SK-N-SH treated with all-trans-retinoic acid at 6 μM for 48 hours (cell line): Measurements from ENCODE around the gene GSS.

Experiments used
- ATAC-seq: fragments of 200-7000 bp; cut with Tn5 transposase; 3 replicates; pipeline ENCODE4 v1.9.1; 2020; ENCODE audit warnings: mild to moderate bottlenecking, moderate library complexity
- ARNTL ChIP-seq: fragments of 450-650 bp; formaldehyde crosslinking; IDR thresholded peaks from 2 replicates; pipeline ENCODE4 v1.5.0; 2020; ENCODE audit warnings: low read depth, mild to moderate bottlenecking, moderate library complexity, borderline replicate concordance
- CSDC2 ChIP-seq: fragments of 250-450 bp; sonication (Bioruptor Pico); IDR thresholded peaks from 2 replicates; pipeline ENCODE4 v1.5.0; 2020; ENCODE audit warnings: mild to moderate bottlenecking, moderate library complexity
- ESRRG ChIP-seq: fragments of 250-450 bp; sonication (Bioruptor Pico); IDR thresholded peaks from 2 replicates; pipeline ENCODE4 v1.6.1; 2021; ENCODE audit warnings: mild to moderate bottlenecking
- GLIS3 ChIP-seq: fragments of 250-450 bp; sonication (Bioruptor Pico); IDR thresholded peaks from 2 replicates; pipeline ENCODE4 v1.5.0; 2020; ENCODE audit warnings: mild to moderate bottlenecking, moderate library complexity
- OSR1 ChIP-seq: fragments of 250-450 bp; sonication (Bioruptor Pico); IDR thresholded peaks from 2 replicates; pipeline ENCODE4 v1.8.0; 2022; ENCODE audit warnings: moderate library complexity, mild to moderate bottlenecking, inconsistent platforms
- PPARA ChIP-seq: fragments of 250-450 bp; sonication (Bioruptor Pico); IDR thresholded peaks from 2 replicates; pipeline ENCODE4 v1.5.0; 2020; ENCODE audit warnings: mild to moderate bottlenecking, borderline replicate concordance
- RARB ChIP-seq: fragments of 250-450 bp; sonication (Bioruptor Pico); IDR thresholded peaks from 2 replicates; pipeline ENCODE4 v1.8.0; 2021; ENCODE audit warnings: mild to moderate bottlenecking, moderate library complexity
- SNAI2 ChIP-seq: fragments of 250-450 bp; sonication (Bioruptor Pico); IDR thresholded peaks from 2 replicates; pipeline ENCODE4 v1.5.0; 2020; ENCODE audit warnings: mild to moderate bottlenecking, moderate library complexity
- TCF4 ChIP-seq: fragments of 250-450 bp; sonication (Bioruptor Pico); IDR thresholded peaks from 2 replicates; pipeline ENCODE4 v1.8.0; 2021; ENCODE audit warnings: mild to moderate bottlenecking, moderate library complexity, borderline replicate concordance
- TOX ChIP-seq: fragments of 250-450 bp; sonication (Bioruptor Pico); IDR thresholded peaks from 2 replicates; pipeline ENCODE4 v1.8.0; 2021; ENCODE audit warnings: mild to moderate bottlenecking, moderate library complexity, borderline replicate concordance
- ZC3H10 ChIP-seq: fragments of 250-450 bp; sonication (Bioruptor Pico); IDR thresholded peaks from 2 replicates; pipeline ENCODE4 v1.5.1; 2021; ENCODE audit warnings: mild to moderate bottlenecking, moderate library complexity
- ZFP3 ChIP-seq: fragments of 250-450 bp; sonication (Bioruptor Pico); IDR thresholded peaks from 2 replicates; pipeline ENCODE4 v1.5.0; 2020; ENCODE audit warnings: mild to moderate bottlenecking, moderate library complexity
- ZFP30 ChIP-seq: fragments of 450-650 bp; formaldehyde crosslinking; IDR thresholded peaks from 2 replicates; pipeline ENCODE4 v1.5.0; 2022; ENCODE audit warnings: mild to moderate bottlenecking, moderate library complexity
- ZNF565 ChIP-seq: fragments of 450-650 bp; formaldehyde crosslinking; conservative IDR thresholded peaks from 2 replicates; pipeline ENCODE4 v1.5.0; 2020; ENCODE audit warnings: low read depth, mild to moderate bottlenecking, moderate library complexity
- TF ChIP-seq, protein P1 (sequence below): fragments of 250-450 bp; sonication (Bioruptor Pico); IDR thresholded peaks from 2 replicates; pipeline ENCODE4 v1.8.0; 2021; ENCODE audit warnings: low read depth, mild to moderate bottlenecking, moderate library complexity, borderline replicate concordance
- TF ChIP-seq, protein P2 (sequence below): fragments of 250-450 bp; sonication (Bioruptor Pico); IDR thresholded peaks from 2 replicates; pipeline ENCODE4 v1.5.0; 2020; ENCODE audit warnings: mild to moderate bottlenecking, moderate library complexity
- TF ChIP-seq, protein P3 (sequence below): fragments of 250-450 bp; sonication (Bioruptor Pico); IDR thresholded peaks from 2 replicates; pipeline ENCODE4 v1.5.1; 2020; ENCODE audit warnings: low read depth, mild to moderate bottlenecking, moderate library complexity
- TF ChIP-seq, protein P4 (sequence below): fragments of 250-450 bp; sonication (Bioruptor Pico); IDR thresholded peaks from 2 replicates; pipeline ENCODE4 v1.5.1; 2021; ENCODE audit warnings: mild to moderate bottlenecking, moderate library complexity
- TF ChIP-seq, protein P5 (sequence below): fragments of 250-450 bp; sonication (Bioruptor Pico); IDR thresholded peaks from 2 replicates; pipeline ENCODE4 v1.8.0; 2020; ENCODE audit warnings: mild to moderate bottlenecking, moderate library complexity, borderline replicate concordance

GSS gene

DNA sequence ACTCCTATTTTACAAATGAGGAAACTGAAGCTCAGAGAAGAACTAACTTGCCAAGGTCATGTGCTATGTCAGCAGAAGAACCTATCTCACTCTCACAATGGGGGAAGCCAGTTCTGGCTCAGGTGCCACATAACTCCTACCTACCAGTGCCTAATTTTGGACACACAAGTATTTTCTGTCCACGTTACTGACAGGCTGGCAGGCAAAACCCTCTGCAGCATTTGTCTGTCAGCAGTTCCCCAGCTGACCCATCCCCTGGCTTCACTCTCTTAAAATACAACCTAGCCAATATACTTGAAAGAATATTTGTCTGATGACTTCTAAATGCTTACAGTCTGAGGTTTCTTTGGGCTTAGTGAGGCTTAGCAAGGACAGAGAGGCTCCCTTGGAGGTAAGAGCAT lies 15.5 kb downstream of the GSS start:
- TF ChIP-seq, protein P1, sequence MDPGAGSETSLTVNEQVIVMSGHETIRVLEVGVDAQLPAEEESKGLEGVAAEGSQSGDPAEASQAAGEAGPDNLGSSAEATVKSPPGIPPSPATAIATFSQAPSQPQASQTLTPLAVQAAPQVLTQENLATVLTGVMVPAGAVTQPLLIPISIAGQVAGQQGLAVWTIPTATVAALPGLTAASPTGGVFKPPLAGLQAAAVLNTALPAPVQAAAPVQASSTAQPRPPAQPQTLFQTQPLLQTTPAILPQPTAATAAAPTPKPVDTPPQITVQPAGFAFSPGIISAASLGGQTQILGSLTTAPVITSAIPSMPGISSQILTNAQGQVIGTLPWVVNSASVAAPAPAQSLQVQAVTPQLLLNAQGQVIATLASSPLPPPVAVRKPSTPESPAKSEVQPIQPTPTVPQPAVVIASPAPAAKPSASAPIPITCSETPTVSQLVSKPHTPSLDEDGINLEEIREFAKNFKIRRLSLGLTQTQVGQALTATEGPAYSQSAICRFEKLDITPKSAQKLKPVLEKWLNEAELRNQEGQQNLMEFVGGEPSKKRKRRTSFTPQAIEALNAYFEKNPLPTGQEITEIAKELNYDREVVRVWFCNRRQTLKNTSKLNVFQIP (CRISPR knock-in tag): no peak
- TF ChIP-seq OSR1 (CRISPR knock-in tag): no peak
- TF ChIP-seq TCF4 (CRISPR knock-in tag): no peak
- TF ChIP-seq, protein P2, sequence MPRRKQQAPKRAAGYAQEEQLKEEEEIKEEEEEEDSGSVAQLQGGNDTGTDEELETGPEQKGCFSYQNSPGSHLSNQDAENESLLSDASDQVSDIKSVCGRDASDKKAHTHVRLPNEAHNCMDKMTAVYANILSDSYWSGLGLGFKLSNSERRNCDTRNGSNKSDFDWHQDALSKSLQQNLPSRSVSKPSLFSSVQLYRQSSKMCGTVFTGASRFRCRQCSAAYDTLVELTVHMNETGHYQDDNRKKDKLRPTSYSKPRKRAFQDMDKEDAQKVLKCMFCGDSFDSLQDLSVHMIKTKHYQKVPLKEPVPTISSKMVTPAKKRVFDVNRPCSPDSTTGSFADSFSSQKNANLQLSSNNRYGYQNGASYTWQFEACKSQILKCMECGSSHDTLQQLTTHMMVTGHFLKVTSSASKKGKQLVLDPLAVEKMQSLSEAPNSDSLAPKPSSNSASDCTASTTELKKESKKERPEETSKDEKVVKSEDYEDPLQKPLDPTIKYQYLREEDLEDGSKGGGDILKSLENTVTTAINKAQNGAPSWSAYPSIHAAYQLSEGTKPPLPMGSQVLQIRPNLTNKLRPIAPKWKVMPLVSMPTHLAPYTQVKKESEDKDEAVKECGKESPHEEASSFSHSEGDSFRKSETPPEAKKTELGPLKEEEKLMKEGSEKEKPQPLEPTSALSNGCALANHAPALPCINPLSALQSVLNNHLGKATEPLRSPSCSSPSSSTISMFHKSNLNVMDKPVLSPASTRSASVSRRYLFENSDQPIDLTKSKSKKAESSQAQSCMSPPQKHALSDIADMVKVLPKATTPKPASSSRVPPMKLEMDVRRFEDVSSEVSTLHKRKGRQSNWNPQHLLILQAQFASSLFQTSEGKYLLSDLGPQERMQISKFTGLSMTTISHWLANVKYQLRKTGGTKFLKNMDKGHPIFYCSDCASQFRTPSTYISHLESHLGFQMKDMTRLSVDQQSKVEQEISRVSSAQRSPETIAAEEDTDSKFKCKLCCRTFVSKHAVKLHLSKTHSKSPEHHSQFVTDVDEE (CRISPR knock-in tag): no peak
- TF ChIP-seq, protein P3, sequence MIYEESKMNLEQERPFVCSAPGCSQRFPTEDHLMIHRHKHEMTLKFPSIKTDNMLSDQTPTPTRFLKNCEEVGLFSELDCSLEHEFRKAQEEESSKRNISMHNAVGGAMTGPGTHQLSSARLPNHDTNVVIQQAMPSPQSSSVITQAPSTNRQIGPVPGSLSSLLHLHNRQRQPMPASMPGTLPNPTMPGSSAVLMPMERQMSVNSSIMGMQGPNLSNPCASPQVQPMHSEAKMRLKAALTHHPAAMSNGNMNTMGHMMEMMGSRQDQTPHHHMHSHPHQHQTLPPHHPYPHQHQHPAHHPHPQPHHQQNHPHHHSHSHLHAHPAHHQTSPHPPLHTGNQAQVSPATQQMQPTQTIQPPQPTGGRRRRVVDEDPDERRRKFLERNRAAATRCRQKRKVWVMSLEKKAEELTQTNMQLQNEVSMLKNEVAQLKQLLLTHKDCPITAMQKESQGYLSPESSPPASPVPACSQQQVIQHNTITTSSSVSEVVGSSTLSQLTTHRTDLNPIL (CRISPR knock-in tag): no peak
- TF ChIP-seq, protein P4, sequence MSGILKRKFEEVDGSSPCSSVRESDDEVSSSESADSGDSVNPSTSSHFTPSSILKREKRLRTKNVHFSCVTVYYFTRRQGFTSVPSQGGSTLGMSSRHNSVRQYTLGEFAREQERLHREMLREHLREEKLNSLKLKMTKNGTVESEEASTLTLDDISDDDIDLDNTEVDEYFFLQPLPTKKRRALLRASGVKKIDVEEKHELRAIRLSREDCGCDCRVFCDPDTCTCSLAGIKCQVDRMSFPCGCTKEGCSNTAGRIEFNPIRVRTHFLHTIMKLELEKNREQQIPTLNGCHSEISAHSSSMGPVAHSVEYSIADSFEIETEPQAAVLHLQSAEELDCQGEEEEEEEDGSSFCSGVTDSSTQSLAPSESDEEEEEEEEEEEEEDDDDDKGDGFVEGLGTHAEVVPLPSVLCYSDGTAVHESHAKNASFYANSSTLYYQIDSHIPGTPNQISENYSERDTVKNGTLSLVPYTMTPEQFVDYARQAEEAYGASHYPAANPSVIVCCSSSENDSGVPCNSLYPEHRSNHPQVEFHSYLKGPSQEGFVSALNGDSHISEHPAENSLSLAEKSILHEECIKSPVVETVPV (CRISPR knock-in tag): no peak
- no peak for TF ChIP-seq ARNTL
- no peak for TF ChIP-seq PPARA (CRISPR knock-in tag)
- TF ChIP-seq, all 23 proteins: peak for 0
- no peak for ATAC-seq

DNA sequence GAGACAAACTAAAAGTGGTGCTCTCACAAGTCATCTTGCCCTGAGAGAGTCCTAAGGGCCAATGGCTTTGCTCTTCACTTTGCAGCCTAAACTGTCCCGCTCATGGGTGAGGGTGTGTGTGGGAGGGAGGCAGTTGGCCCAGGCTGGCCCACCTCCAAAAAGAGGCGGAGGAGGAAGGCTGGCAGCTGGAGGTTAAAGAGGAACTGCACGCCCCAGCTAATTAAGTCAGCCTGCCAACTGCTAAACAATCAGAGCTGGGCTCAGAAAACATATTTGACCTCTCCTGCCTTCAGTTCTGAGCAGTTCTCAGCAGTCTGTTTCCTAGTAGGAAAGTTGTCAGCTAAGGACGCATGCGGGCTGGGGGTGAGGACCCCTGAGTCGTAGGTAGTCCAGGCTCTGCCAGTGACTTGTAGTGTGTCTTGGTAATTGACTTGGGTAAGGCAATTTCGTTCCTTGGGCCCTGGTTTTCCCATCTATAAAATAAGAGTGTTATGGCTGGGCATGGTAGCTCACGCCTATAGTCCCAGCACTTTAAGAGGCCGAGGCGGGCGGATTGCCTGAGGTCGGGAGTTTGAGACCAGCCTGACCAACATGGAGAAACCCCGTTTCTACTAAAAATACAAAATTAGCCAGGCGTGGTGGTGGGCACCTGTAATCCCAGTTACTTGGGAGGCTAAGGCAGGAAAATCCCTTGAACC lies 17.0 kb downstream of the GSS start:
- TF ChIP-seq ZC3H10 (CRISPR knock-in tag) (no peak), ESRRG (CRISPR knock-in tag) (no peak), ZNF565 (CRISPR knock-in tag) (no peak), RARB (CRISPR knock-in tag) (no peak), TCF4 (CRISPR knock-in tag) (no peak), GLIS3 (CRISPR knock-in tag) (no peak), CSDC2 (CRISPR knock-in tag) (no peak), SNAI2 (CRISPR knock-in tag) (no peak), PPARA (CRISPR knock-in tag) (no peak), ARNTL (no peak), ZFP30 (CRISPR knock-in tag) (no peak), TOX (CRISPR knock-in tag) (no peak), OSR1 (CRISPR knock-in tag) (no peak), ZFP3 (CRISPR knock-in tag) (no peak)
- TF ChIP-seq, protein P3 (CRISPR knock-in tag): no peak
- TF ChIP-seq, protein P2 (CRISPR knock-in tag): no peak
- TF ChIP-seq, protein P5, sequence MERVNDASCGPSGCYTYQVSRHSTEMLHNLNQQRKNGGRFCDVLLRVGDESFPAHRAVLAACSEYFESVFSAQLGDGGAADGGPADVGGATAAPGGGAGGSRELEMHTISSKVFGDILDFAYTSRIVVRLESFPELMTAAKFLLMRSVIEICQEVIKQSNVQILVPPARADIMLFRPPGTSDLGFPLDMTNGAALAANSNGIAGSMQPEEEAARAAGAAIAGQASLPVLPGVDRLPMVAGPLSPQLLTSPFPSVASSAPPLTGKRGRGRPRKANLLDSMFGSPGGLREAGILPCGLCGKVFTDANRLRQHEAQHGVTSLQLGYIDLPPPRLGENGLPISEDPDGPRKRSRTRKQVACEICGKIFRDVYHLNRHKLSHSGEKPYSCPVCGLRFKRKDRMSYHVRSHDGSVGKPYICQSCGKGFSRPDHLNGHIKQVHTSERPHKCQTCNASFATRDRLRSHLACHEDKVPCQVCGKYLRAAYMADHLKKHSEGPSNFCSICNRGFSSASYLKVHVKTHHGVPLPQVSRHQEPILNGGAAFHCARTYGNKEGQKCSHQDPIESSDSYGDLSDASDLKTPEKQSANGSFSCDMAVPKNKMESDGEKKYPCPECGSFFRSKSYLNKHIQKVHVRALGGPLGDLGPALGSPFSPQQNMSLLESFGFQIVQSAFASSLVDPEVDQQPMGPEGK: no peak
- TF ChIP-seq, protein P1 (CRISPR knock-in tag): no peak
- TF ChIP-seq, protein P4 (CRISPR knock-in tag): no peak
- ATAC-seq: no peak
